Liver (tissue), 9 donors: Measurements from ENCODE around the gene IFI16. TPM values are rescaled to one million over a fixed set of nuclear protein-coding genes. Genes with fewer than 3 reads are reported as not detected.

Experiments
- DNase-seq: peaks from one replicate; pipeline ENCODE4 v3.0.0-alpha.2; 2017; ENCODE audit warnings: low spot score
- H3K27ac ChIP-seq, 2 donors: one replicate each; pipeline ENCODE4 v1.7.0; 2013; ENCODE audit warnings: inconsistent platforms in 2 of 2, low read length in 2 of 2, control low read depth in 1 of 2, low read depth in 1 of 2, mild to moderate bottlenecking in 1 of 2
- H3K27me3 ChIP-seq, 4 donors: one replicate each; pipeline versions ENCODE4 v1.6.1 to v1.7.0; 2013; ENCODE audit warnings: low read length in 3 of 4, inconsistent platforms in 1 of 4, mild to moderate bottlenecking in 1 of 4, moderate library complexity in 1 of 4; ENCODE audit not compliant: control insufficient read depth in 4 of 4, insufficient read depth in 4 of 4
- H3K36me3 ChIP-seq, 4 donors: one replicate each; pipeline versions ENCODE4 v1.6.1 to v1.7.0; 2013; ENCODE audit warnings: low read length in 3 of 4, mild to moderate bottlenecking in 3 of 4, low read depth in 1 of 4, moderate library complexity in 1 of 4; ENCODE audit not compliant: control insufficient read depth in 4 of 4, insufficient read depth in 3 of 4
- H3K4me1 ChIP-seq, 4 donors: one replicate each; pipeline versions ENCODE4 v1.6.1 to v1.7.0; 2013; ENCODE audit warnings: low read length in 3 of 4, mild to moderate bottlenecking in 3 of 4, moderate library complexity in 1 of 4; ENCODE audit not compliant: control insufficient read depth in 4 of 4, insufficient read depth in 4 of 4
- H3K4me3 ChIP-seq, 3 donors: one replicate each; pipeline versions ENCODE4 v1.6.1 to v1.7.0; 2013; ENCODE audit warnings: low read length in 3 of 3, control low read depth in 1 of 3, low read depth in 1 of 3, mild to moderate bottlenecking in 1 of 3
- H3K9ac ChIP-seq, 2 donors: one replicate each; pipeline ENCODE4 v1.7.0; 2013; ENCODE audit warnings: low read length in 2 of 2, mild to moderate bottlenecking in 2 of 2, moderate library complexity in 2 of 2, control low read depth in 1 of 2, low read depth in 1 of 2
- H3K9me3 ChIP-seq, 4 donors: one replicate each; pipeline versions ENCODE4 v1.6.1 to v1.7.0; 2013; ENCODE audit warnings: low read length in 3 of 4; ENCODE audit not compliant: control insufficient read depth in 4 of 4
- FOXA2 ChIP-seq: IDR thresholded peaks from 2 replicates; pipeline ENCODE4 v1.6.1; 2016; ENCODE audit warnings: antibody characterized with exemption
- GABPA ChIP-seq, 2 donors: IDR thresholded peaks in 1 of 2; conservative IDR thresholded peaks in 1 of 2; 2 replicates each; pipeline ENCODE4 v1.6.1; 2016; ENCODE audit warnings: antibody characterized with exemption in 2 of 2, mild to moderate bottlenecking in 1 of 2, moderate library complexity in 1 of 2
- HNF4A ChIP-seq, 2 donors: conservative IDR thresholded peaks; 2 replicates each; pipeline ENCODE4 v1.6.1; 2016; ENCODE audit warnings: antibody characterized with exemption in 2 of 2, mild to moderate bottlenecking in 2 of 2
- JUND ChIP-seq, 2 donors: IDR thresholded peaks; 2 replicates each; pipeline ENCODE4 v1.6.1; 2016; ENCODE audit warnings: antibody characterized with exemption in 2 of 2
- MAX ChIP-seq: IDR thresholded peaks from 2 replicates; pipeline ENCODE4 v1.6.1; 2016; ENCODE audit warnings: antibody characterized with exemption
- NR2F2 ChIP-seq: IDR thresholded peaks from 2 replicates; pipeline ENCODE4 v1.6.1; 2016; ENCODE audit warnings: antibody characterized with exemption
- RAD21 ChIP-seq, 2 donors: IDR thresholded peaks; 2 replicates each; pipeline ENCODE4 v1.6.1; 2016; ENCODE audit warnings: antibody characterized with exemption in 2 of 2, mild to moderate bottlenecking in 2 of 2
- REST ChIP-seq: IDR thresholded peaks from 2 replicates; pipeline ENCODE4 v1.6.1; 2016; ENCODE audit warnings: antibody characterized with exemption, mild to moderate bottlenecking
- RXRA ChIP-seq, 2 donors: IDR thresholded peaks; 2 replicates each; pipeline ENCODE4 v1.6.1; 2017 to 2018; ENCODE audit warnings: antibody characterized with exemption in 2 of 2, mild to moderate bottlenecking in 1 of 2
- SP1 ChIP-seq: IDR thresholded peaks from 2 replicates; pipeline ENCODE4 v1.6.1; 2018; ENCODE audit warnings: antibody characterized with exemption, mild to moderate bottlenecking
- TAF1 ChIP-seq: conservative IDR thresholded peaks from 2 replicates; pipeline ENCODE4 v1.6.1; 2016; ENCODE audit warnings: antibody characterized with exemption, mild to moderate bottlenecking
- YY1 ChIP-seq: IDR thresholded peaks from 2 replicates; pipeline ENCODE4 v1.6.1; 2016; ENCODE audit warnings: antibody characterized with exemption, mild to moderate bottlenecking
- WGBS: extraction: QIAGEN DNeasy Blood & Tissue Kit; methylation state at CpG from one replicate; pipeline ENCODE4 v1.1.7; 2013; 5-methylcytosine and 5-hydroxymethylcytosine counted together
- polyA plus RNA-seq, 2 donors: library from polyadenylated mRNA; stranded (reverse) in 1 of 2; unstranded in 1 of 2; fragments of 200-250 nt in 1 of 2; fragments of >200 nt in 1 of 2; fragmentation: Nextera tagmentation in 1 of 2; extraction: Ambion mirVana in 1 of 2; gene quantifications; one replicate each; pipeline versions ENCODE4 v1.2.1 to v1.2.3, GENCODE V29; 2013 to 2015
- total RNA-seq, 2 donors: library from RNA; depleted of rRNA; stranded (reverse); fragments of >200 nt; gene quantifications; one replicate each; pipeline ENCODE4 v1.2.3, GENCODE V29; 2014
- TF ChIP-seq, protein P1 (sequence below): IDR thresholded peaks from 2 replicates; pipeline ENCODE4 v1.6.1; 2016; ENCODE audit warnings: antibody characterized with exemption
- TF ChIP-seq, protein P2 (sequence below): IDR thresholded peaks from 2 replicates; pipeline ENCODE4 v1.6.1; 2016; ENCODE audit warnings: antibody characterized with exemption
- TF ChIP-seq, protein P3 (sequence below): fragments of 150-350 bp; IDR thresholded peaks from 2 replicates; pipeline ENCODE4 v1.5.1; 2017; ENCODE audit warnings: improper control_type of control experiment, low read depth, low read length; ENCODE audit not compliant: missing input control
- donor health status: healthy.
- donor health status: healthy.
- donor health status: healthy.
- donor health status: healthy.
- donor health status: healthy.

Gene IFI16
- 10 to 100 TPM in 1 of 2 donors, 1 to 10 TPM in 1; 8.5 to 10.3 TPM for total RNA-seq
- 1 to 10 TPM; 7.9 to 9.5 TPM for polyA plus RNA-seq

DNA sequence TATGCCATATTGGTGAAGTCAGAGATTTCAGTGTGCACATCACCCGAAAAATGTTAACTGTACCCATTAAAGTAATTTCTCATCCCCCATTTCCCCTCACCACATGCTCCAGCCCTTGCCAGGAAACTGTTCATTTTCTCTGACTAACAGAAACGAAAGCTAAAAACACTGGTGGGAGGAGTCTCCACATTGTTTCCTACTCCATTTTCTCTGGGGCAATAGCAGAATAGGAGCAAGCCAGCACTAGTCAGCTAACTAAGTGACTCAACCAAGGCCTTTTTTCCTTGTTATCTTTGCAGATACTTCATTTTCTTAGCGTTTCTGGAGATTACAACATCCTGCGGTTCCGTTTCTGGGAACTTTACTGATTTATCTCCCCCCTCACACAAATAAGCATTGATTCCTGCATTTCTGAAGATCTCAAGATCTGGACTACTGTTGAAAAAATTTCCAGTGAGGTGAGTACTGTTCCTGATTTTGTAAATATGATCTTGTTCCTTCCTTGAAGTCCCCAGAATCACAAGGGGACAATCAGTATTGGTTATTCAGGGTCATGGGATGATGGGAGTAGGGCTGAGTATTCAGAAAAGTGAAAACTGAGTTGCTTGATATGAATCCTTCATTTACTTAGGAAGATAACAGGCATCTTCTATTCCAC lies at the start of gene IFI16:
Gene IFI16 (plus strand): TSS at position 204 of the 658 bp plus-strand sequence. CDS start 4,774 bp downstream, outside the sequence.
- TF ChIP-seq, protein P1, sequence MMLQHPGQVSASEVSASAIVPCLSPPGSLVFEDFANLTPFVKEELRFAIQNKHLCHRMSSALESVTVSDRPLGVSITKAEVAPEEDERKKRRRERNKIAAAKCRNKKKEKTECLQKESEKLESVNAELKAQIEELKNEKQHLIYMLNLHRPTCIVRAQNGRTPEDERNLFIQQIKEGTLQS = no peak
- TF ChIP-seq JUND (IDR thresholded peaks at IDR 0.05) (no peak), RAD21 (IDR thresholded peaks at IDR 0.05) (no peak), GABPA (IDR thresholded peaks at IDR 0.05 in 1 of 2, conservative IDR thresholded peaks at IDR 0.05 in 1 of 2) (no peak), TAF1 (no peak), REST (peak; percentile 48), SP1 (peak; percentile 8), MAX (peak; percentile 67), YY1 (peak; percentile 91)
- TF ChIP-seq, protein P2, sequence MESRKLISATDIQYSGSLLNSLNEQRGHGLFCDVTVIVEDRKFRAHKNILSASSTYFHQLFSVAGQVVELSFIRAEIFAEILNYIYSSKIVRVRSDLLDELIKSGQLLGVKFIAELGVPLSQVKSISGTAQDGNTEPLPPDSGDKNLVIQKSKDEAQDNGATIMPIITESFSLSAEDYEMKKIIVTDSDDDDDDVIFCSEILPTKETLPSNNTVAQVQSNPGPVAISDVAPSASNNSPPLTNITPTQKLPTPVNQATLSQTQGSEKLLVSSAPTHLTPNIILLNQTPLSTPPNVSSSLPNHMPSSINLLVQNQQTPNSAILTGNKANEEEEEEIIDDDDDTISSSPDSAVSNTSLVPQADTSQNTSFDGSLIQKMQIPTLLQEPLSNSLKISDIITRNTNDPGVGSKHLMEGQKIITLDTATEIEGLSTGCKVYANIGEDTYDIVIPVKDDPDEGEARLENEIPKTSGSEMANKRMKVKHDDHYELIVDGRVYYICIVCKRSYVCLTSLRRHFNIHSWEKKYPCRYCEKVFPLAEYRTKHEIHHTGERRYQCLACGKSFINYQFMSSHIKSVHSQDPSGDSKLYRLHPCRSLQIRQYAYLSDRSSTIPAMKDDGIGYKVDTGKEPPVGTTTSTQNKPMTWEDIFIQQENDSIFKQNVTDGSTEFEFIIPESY = no peak
- peaks cover 0 to 3% (median 0%) of the 10 kb centered on the region in 4 donors for H3K27me3 ChIP-seq
- no peak for DNase-seq
- H3K4me3 ChIP-seq = peak within 1 kb of the TSS; percentile 53 to 58 (median 55)
- peaks cover 0 to 3% (median 0%) of the 10 kb centered on the region in 4 donors for H3K4me1 ChIP-seq
- H3K9me3 ChIP-seq = no peaks in the 10 kb centered on the region
- peak within 1 kb of the TSS; percentile 64 to 89 for H3K27ac ChIP-seq
- WGBS = 34% methylated on average over 5 of the region's 5 CpGs
- peak within 1 kb of the TSS; percentile 72 to 91 for H3K9ac ChIP-seq
- no peaks in the 10 kb centered on the region for H3K36me3 ChIP-seq

DNA sequence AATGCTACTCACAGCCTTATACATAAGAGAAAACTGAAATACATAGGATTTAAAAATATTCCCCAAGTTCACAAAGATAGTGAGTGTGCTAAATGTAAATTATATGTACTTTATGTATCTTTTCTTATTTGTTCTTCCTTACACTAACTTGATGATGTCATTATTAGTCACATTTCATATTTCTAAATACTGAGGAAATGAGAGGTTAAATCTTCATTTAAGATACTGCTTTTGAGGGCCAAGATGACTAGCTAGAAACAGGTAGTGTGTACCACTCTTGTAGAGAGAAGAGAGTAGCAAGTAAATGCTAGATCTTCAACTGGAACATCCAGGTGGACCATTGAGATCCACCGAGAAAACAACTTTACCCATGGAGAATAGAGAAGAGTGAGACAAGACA lies 48.5 kb upstream of the IFI16 start:
- no peaks in the 10 kb centered on the region for H3K36me3 ChIP-seq
- no peak overlapping the region for H3K9ac ChIP-seq
- H3K9me3 ChIP-seq = no peaks in the 10 kb centered on the region
- H3K27ac ChIP-seq = no peak overlapping the region
- DNase-seq = no peak
- H3K4me1 ChIP-seq = no peaks in the 10 kb centered on the region
- peaks cover 0 to 4% (median 0%) of the 10 kb centered on the region in 4 donors for H3K27me3 ChIP-seq
- no peak overlapping the region for H3K4me3 ChIP-seq
- WGBS = 88% methylated on average over 1 of the region's 1 CpG
- TF ChIP-seq JUND (IDR thresholded peaks at IDR 0.05) = no peak
- no peak for TF ChIP-seq YY1
- no peak for TF ChIP-seq SP1
- TF ChIP-seq, protein P3, sequence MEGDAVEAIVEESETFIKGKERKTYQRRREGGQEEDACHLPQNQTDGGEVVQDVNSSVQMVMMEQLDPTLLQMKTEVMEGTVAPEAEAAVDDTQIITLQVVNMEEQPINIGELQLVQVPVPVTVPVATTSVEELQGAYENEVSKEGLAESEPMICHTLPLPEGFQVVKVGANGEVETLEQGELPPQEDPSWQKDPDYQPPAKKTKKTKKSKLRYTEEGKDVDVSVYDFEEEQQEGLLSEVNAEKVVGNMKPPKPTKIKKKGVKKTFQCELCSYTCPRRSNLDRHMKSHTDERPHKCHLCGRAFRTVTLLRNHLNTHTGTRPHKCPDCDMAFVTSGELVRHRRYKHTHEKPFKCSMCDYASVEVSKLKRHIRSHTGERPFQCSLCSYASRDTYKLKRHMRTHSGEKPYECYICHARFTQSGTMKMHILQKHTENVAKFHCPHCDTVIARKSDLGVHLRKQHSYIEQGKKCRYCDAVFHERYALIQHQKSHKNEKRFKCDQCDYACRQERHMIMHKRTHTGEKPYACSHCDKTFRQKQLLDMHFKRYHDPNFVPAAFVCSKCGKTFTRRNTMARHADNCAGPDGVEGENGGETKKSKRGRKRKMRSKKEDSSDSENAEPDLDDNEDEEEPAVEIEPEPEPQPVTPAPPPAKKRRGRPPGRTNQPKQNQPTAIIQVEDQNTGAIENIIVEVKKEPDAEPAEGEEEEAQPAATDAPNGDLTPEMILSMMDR = no peak
- no peak for TF ChIP-seq REST
- no peak for TF ChIP-seq NR2F2
- no peak for TF ChIP-seq RXRA (IDR thresholded peaks at IDR 0.05)
- TF ChIP-seq FOXA2 = no peak
- TF ChIP-seq HNF4A (conservative IDR thresholded peaks at IDR 0.05) = no peak
- TF ChIP-seq, protein P1 = no peak
- TF ChIP-seq, protein P2 = no peak
- no peak for TF ChIP-seq MAX
- no peak for TF ChIP-seq RAD21 (IDR thresholded peaks at IDR 0.05)
